Astrocyte (in vitro differentiated cells and primary cell): ENCODE data around the gene ABCC4. TPM values are rescaled to one million over a fixed set of nuclear protein-coding genes. Genes with fewer than 3 reads are reported as not detected.

Experiments
- DNase-seq: peaks from one replicate; pipeline ENCODE4 v3.0.0-alpha.2; 2010; ENCODE audit warnings: low read depth
- FAIRE-seq: peaks from 2 replicates; lab custom pipeline; 2011; peaks lifted over from hg19 to GRCh38; lab: Jason Lieb, UNC
- H2AFZ ChIP-seq: 2 replicates; pipeline ENCODE4 v1.6.0; 2012; ENCODE audit warnings: low read depth, low read length, inconsistent platforms
- H3K27ac ChIP-seq: 2 replicates; pipeline ENCODE4 v1.5.1; 2011; ENCODE audit warnings: low read depth, low read length, inconsistent platforms
- H3K27me3 ChIP-seq: 2 replicates; pipeline ENCODE4 v1.6.0; 2011; ENCODE audit warnings: low read length, inconsistent platforms; ENCODE audit not compliant: insufficient read depth
- H3K36me3 ChIP-seq: 2 replicates; pipeline ENCODE4 v1.5.1; 2011; ENCODE audit warnings: low read length, inconsistent platforms; ENCODE audit not compliant: insufficient read depth
- H3K4me1 ChIP-seq: 2 replicates; pipeline ENCODE4 v1.5.1; 2011; ENCODE audit warnings: low read length, inconsistent platforms; ENCODE audit not compliant: insufficient read depth
- H3K4me2 ChIP-seq: 2 replicates; pipeline ENCODE4 v1.6.0; 2012; ENCODE audit warnings: low read length, inconsistent platforms
- H3K4me3 ChIP-seq: 2 replicates; pipeline ENCODE4 v1.5.1; 2011; ENCODE audit warnings: low read depth, mild to moderate bottlenecking, low read length, inconsistent platforms; ENCODE audit not compliant: insufficient read depth
- H3K79me2 ChIP-seq: 2 replicates; pipeline ENCODE4 v1.6.0; 2012; ENCODE audit warnings: mild to moderate bottlenecking, low read length, inconsistent platforms; ENCODE audit not compliant: insufficient read depth
- H3K9ac ChIP-seq: 2 replicates; pipeline ENCODE4 v1.6.0; 2012; ENCODE audit warnings: mild to moderate bottlenecking, low read length, inconsistent platforms
- H3K9me3 ChIP-seq: 2 replicates; pipeline ENCODE4 v1.5.1; 2012; ENCODE audit warnings: low read depth, mild to moderate bottlenecking, low read length, inconsistent platforms; ENCODE audit not compliant: insufficient read depth
- H4K20me1 ChIP-seq: 2 replicates; pipeline ENCODE4 v1.6.0; 2012; ENCODE audit warnings: low read length, inconsistent platforms; ENCODE audit not compliant: insufficient read depth
- H3K27ac Mint-ChIP-seq: one replicate; pipeline ENCODE4 v1.8.0; 2021; ENCODE audit warnings: mild to moderate bottlenecking, mixed read lengths; ENCODE audit not compliant: unreplicated experiment
- H3K27me3 Mint-ChIP-seq: one replicate; pipeline ENCODE4 v1.8.0; 2021; ENCODE audit warnings: low read depth, mixed read lengths; ENCODE audit not compliant: unreplicated experiment
- H3K36me3 Mint-ChIP-seq: one replicate; pipeline ENCODE4 v1.8.0; 2021; ENCODE audit warnings: low read depth, mixed read lengths; ENCODE audit not compliant: unreplicated experiment
- H3K4me1 Mint-ChIP-seq: one replicate; pipeline ENCODE4 v1.8.0; 2021; ENCODE audit warnings: low read depth, mixed read lengths; ENCODE audit not compliant: unreplicated experiment
- H3K4me3 Mint-ChIP-seq: one replicate; pipeline ENCODE4 v1.8.0; 2021; ENCODE audit warnings: mild to moderate bottlenecking, moderate library complexity, mixed read lengths; ENCODE audit not compliant: unreplicated experiment
- H3K9me3 Mint-ChIP-seq: one replicate; pipeline ENCODE4 v1.8.0; 2021; ENCODE audit warnings: mild to moderate bottlenecking, mixed read lengths; ENCODE audit not compliant: unreplicated experiment
- EZH2 ChIP-seq: IDR thresholded peaks from 2 replicates; pipeline ENCODE4 v1.6.1; 2012; ENCODE audit warnings: mild to moderate bottlenecking, low read length, inconsistent platforms; ENCODE audit not compliant: insufficient read depth
- total RNA-seq: library from RNA; stranded (reverse); gene quantifications from 2 replicates; pipeline ENCODE4 v1.2.1, GENCODE V29; 2021
- TF ChIP-seq, protein P1 (sequence below): IDR thresholded peaks from 2 replicates; pipeline ENCODE4 v1.5.1; 2011; ENCODE audit warnings: low read depth, mild to moderate bottlenecking, inconsistent platforms, low read length, moderate library complexity; ENCODE audit not compliant: insufficient read depth

ABCC4 gene
- total RNA-seq, 1 donor from 2014 or later, result 15.6 TPM

DNA sequence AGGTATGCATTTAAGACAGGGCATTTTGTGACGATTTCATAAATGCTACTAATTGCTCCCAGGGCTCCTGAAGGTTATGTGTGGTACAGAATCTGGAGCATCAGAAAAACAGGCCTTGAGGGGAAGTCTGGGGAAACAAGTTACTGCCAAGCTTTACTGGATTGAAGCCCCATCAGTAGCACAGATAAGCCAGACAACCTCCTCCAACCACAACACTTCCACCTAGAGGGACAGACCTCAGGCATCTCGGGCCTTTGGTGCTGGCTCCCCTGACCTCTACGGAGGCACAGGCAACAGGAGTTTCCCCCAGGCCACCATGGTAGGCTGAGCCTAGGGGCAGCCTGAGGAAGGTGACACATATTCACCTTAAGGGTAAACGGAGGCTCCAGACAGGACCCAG, 54.1 kb downstream of the ABCC4 start:
- H3K27ac ChIP-seq, result no peak overlapping the region
- no peak overlapping the region for H3K4me2 ChIP-seq
- DNase-seq (no peak), FAIRE-seq (no peak)
- H3K36me3 ChIP-seq, result no peaks in the 10 kb centered on the region
- H3K9me3 Mint-ChIP-seq, result no peaks in the 10 kb centered on the region
- H3K79me2 ChIP-seq, result no peaks in the 10 kb centered on the region
- H3K4me1 ChIP-seq, result no peaks in the 10 kb centered on the region
- H3K27me3 Mint-ChIP-seq, result no peaks in the 10 kb centered on the region
- H3K4me3 ChIP-seq, result no peak overlapping the region
- H2AFZ ChIP-seq, result no peak overlapping the region
- peaks cover 5% of the 10 kb centered on the region for H4K20me1 ChIP-seq
- H3K9me3 ChIP-seq, result no peaks in the 10 kb centered on the region
- peaks cover 12% of the 10 kb centered on the region for H3K36me3 Mint-ChIP-seq
- no peaks in the 10 kb centered on the region for H3K27me3 ChIP-seq
- no peak overlapping the region for H3K27ac Mint-ChIP-seq
- peaks cover 9% of the 10 kb centered on the region for H3K4me1 Mint-ChIP-seq
- no peak overlapping the region for H3K9ac ChIP-seq
- no peak for TF ChIP-seq EZH2
- TF ChIP-seq, protein P1, sequence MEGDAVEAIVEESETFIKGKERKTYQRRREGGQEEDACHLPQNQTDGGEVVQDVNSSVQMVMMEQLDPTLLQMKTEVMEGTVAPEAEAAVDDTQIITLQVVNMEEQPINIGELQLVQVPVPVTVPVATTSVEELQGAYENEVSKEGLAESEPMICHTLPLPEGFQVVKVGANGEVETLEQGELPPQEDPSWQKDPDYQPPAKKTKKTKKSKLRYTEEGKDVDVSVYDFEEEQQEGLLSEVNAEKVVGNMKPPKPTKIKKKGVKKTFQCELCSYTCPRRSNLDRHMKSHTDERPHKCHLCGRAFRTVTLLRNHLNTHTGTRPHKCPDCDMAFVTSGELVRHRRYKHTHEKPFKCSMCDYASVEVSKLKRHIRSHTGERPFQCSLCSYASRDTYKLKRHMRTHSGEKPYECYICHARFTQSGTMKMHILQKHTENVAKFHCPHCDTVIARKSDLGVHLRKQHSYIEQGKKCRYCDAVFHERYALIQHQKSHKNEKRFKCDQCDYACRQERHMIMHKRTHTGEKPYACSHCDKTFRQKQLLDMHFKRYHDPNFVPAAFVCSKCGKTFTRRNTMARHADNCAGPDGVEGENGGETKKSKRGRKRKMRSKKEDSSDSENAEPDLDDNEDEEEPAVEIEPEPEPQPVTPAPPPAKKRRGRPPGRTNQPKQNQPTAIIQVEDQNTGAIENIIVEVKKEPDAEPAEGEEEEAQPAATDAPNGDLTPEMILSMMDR, result no peak
- no peak overlapping the region for H3K4me3 Mint-ChIP-seq

DNA sequence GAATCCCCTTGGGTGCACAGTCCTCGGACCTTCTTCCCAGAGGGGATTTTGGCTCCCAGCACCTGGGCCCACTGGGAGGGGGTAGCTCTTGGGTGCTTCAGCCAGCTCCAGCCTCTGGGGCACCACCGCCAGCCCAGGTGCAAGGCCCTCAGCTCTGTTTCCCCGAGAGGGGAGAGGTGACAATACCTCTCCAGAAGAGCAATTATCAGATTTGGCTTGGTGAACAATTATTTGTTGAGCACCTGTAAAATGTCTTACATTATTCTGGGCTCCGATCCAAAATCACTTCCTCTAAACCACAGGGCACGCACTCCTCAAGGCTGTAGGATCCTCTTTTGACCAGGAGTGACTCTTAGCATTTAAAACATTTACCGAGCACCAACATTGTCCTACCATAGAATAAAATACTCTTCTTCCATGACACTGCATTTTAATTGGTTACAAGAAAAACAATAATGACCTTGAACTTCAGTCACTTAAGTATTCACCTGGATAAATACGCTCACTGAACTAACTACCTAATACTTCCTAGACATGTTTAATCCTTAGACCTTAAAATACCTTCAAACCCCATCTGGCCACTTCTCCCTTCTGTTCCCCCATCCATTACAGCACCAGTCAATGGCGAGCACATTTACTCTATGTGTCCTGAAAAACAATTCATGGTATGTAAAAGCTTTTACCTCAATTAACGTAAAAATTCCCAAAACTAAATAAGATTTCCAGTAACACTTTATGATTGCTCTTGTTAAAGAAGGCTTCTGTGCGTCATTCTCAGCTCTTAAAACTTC, 54.8 kb downstream of the ABCC4 start:
- no peaks in the 10 kb centered on the region for H3K27me3 Mint-ChIP-seq
- peaks cover 14% of the 10 kb centered on the region for H3K36me3 Mint-ChIP-seq
- Histone ChIP-seq H3K4me1 (no peaks in the 10 kb centered on the region), H4K20me1 (peaks cover 5% of the 10 kb centered on the region), H3K27me3 (no peaks in the 10 kb centered on the region), H3K9ac (no peak overlapping the region), H3K36me3 (no peaks in the 10 kb centered on the region), H2AFZ (no peak overlapping the region), H3K79me2 (no peaks in the 10 kb centered on the region), H3K4me3 (no peak overlapping the region), H3K9me3 (no peaks in the 10 kb centered on the region), H3K4me2 (no peak overlapping the region), H3K27ac (no peak overlapping the region)
- H3K4me3 Mint-ChIP-seq, result no peak overlapping the region
- no peaks in the 10 kb centered on the region for H3K9me3 Mint-ChIP-seq
- no peak for TF ChIP-seq EZH2
- TF ChIP-seq, protein P1, result no peak
- FAIRE-seq, result no peak
- no peak overlapping the region for H3K27ac Mint-ChIP-seq
- peaks cover 4% of the 10 kb centered on the region for H3K4me1 Mint-ChIP-seq
- DNase-seq, result no peak

DNA sequence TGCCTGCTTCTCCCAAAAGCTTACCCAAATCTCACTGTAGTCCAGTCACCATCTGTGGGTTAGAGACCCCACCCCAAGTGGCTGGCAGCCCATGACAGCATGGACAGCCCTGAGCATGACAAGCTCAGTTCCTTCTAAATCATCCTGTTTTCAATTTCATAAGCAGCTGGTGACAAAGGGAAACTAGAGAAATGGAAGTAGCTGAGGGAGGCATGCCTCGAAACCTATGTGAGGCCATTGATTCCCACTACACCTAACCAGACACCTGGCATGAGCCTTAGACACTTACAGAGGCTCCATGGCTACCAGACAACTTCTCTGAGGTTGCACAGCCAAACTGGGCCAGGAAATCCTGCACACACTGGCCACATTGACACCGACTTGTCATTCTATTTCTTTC, 56.2 kb downstream of the ABCC4 start:
- H3K9me3 Mint-ChIP-seq, result no peaks in the 10 kb centered on the region
- no peaks in the 10 kb centered on the region for H3K4me1 ChIP-seq
- no peaks in the 10 kb centered on the region for H4K20me1 ChIP-seq
- H3K4me3 Mint-ChIP-seq, result no peak overlapping the region
- H3K27ac ChIP-seq, result no peak overlapping the region
- TF ChIP-seq EZH2, result no peak
- TF ChIP-seq, protein P1, result no peak
- no peak overlapping the region for H3K27ac Mint-ChIP-seq
- no peaks in the 10 kb centered on the region for H3K27me3 ChIP-seq
- no peaks in the 10 kb centered on the region for H3K79me2 ChIP-seq
- no peaks in the 10 kb centered on the region for H3K4me1 Mint-ChIP-seq
- no peak for DNase-seq
- H3K36me3 ChIP-seq, result no peaks in the 10 kb centered on the region
- no peak overlapping the region for H3K4me2 ChIP-seq
- peaks cover 14% of the 10 kb centered on the region for H3K36me3 Mint-ChIP-seq
- H3K27me3 Mint-ChIP-seq, result no peaks in the 10 kb centered on the region
- H3K9me3 ChIP-seq, result no peaks in the 10 kb centered on the region
- FAIRE-seq, result no peak
- no peak overlapping the region for H2AFZ ChIP-seq
- no peak overlapping the region for H3K4me3 ChIP-seq
- no peak overlapping the region for H3K9ac ChIP-seq
